T-helper 2 cell treated with Interferon-gamma antibody and Interleukin-4, amounts not matched to agents 5 μg/mL and 100 μg/mL, for 36 hours (primary cell): Measurements from ENCODE around the gene MAP4K1.
"Not testable (repeated sequence)": the region's sequence is repeated elsewhere in the genome, so short reads cannot be mapped to it uniquely, and the experiment has no call there.

Source experiments
- DNase-seq: peaks from one replicate; pipeline ENCODE4 v3.0.0; 2021; ENCODE audit warnings: low spot score
- H3K27ac Mint-ChIP-seq: one replicate; pipeline ENCODE4 v1.8.0; 2021; ENCODE audit warnings: mild to moderate bottlenecking, mixed read lengths
- H3K27me3 Mint-ChIP-seq: one replicate; pipeline ENCODE4 v1.8.0; 2021; ENCODE audit warnings: low read depth, mixed read lengths
- H3K36me3 Mint-ChIP-seq: one replicate; pipeline ENCODE4 v1.8.0; 2021; ENCODE audit warnings: low read depth, mixed read lengths
- H3K4me1 Mint-ChIP-seq: one replicate; pipeline ENCODE4 v1.8.0; 2021; ENCODE audit warnings: low read depth, mixed read lengths
- H3K4me3 Mint-ChIP-seq: one replicate; pipeline ENCODE4 v1.8.0; 2022; ENCODE audit warnings: mild to moderate bottlenecking, moderate library complexity, mixed read lengths
- H3K9me3 Mint-ChIP-seq: one replicate; pipeline ENCODE4 v1.8.0; 2021; ENCODE audit warnings: mixed read lengths

Gene MAP4K1

GRCh38 chr19:38647368-38647965, 29.7 kb upstream of the MAP4K1 start, which contains the start of gene ACTN4:
Gene ACTN4 (plus strand): TSS chr19:38647649. CDS start chr19:38647746, 97 bp downstream.
- peaks cover 32% of the 10 kb centered on the region for H3K4me1 Mint-ChIP-seq
- H3K36me3 Mint-ChIP-seq = peaks cover 27% of the 10 kb centered on the region
- no peaks in the 10 kb centered on the region for H3K27me3 Mint-ChIP-seq
- no peaks in the 10 kb centered on the region for H3K9me3 Mint-ChIP-seq
- peak; percentile 100 for DNase-seq
- H3K4me3 Mint-ChIP-seq = peak within 1 kb of the TSS; percentile 99
- H3K27ac Mint-ChIP-seq = peak within 1 kb of the TSS; percentile 82

GRCh38 chr19:38644719-38645118, 27.0 kb upstream of the MAP4K1 start:
- no peak for DNase-seq
- Mint-ChIP-seq H3K4me3 (no peak overlapping the region), H3K27ac (no peak overlapping the region), H3K36me3 (peaks cover 17% of the 10 kb centered on the region), H3K9me3 (no peaks in the 10 kb centered on the region), H3K27me3 (no peaks in the 10 kb centered on the region), H3K4me1 (peaks cover 17% of the 10 kb centered on the region)

- H3K9me3 Mint-ChIP-seq = no peaks in the 10 kb centered on the region
- peaks cover 2% of the 10 kb centered on the region for H3K36me3 Mint-ChIP-seq
- H3K27me3 Mint-ChIP-seq = no peaks in the 10 kb centered on the region
- no peak overlapping the region for H3K4me3 Mint-ChIP-seq
- H3K4me1 Mint-ChIP-seq = peaks cover 10% of the 10 kb centered on the region
- no peak for DNase-seq
- no peak overlapping the region for H3K27ac Mint-ChIP-seq
Observed at GRCh38 chr19:38642176-38642575, 24.4 kb upstream of the MAP4K1 start.

GRCh38 chr19:38640368-38640767, 22.6 kb upstream of the MAP4K1 start:
- Mint-ChIP-seq H3K4me1 (peaks cover 19% of the 10 kb centered on the region), H3K27me3 (no peaks in the 10 kb centered on the region), H3K4me3 (no peak overlapping the region), H3K36me3 (peaks cover 10% of the 10 kb centered on the region), H3K27ac (no peak overlapping the region), H3K9me3 (no peaks in the 10 kb centered on the region)
- no peak for DNase-seq

- H3K27ac Mint-ChIP-seq = no peak overlapping the region
- DNase-seq = no peak
- no peaks in the 10 kb centered on the region for H3K27me3 Mint-ChIP-seq
- H3K4me1 Mint-ChIP-seq = peaks cover 22% of the 10 kb centered on the region
- no peaks in the 10 kb centered on the region for H3K9me3 Mint-ChIP-seq
- no peak overlapping the region for H3K4me3 Mint-ChIP-seq
- peaks cover 12% of the 10 kb centered on the region for H3K36me3 Mint-ChIP-seq
Observed at GRCh38 chr19:38639679-38640078, 21.9 kb upstream of the MAP4K1 start.

- no peaks in the 10 kb centered on the region for H3K9me3 Mint-ChIP-seq
- H3K36me3 Mint-ChIP-seq = peaks cover 15% of the 10 kb centered on the region
- H3K4me1 Mint-ChIP-seq = peaks cover 25% of the 10 kb centered on the region
- H3K27me3 Mint-ChIP-seq = no peaks in the 10 kb centered on the region
- H3K27ac Mint-ChIP-seq = no peak overlapping the region
- H3K4me3 Mint-ChIP-seq = no peak overlapping the region
- no peak for DNase-seq
Observed at GRCh38 chr19:38638461-38638860, 20.7 kb upstream of the MAP4K1 start.

GRCh38 chr19:38635483-38636399, 18.0 kb upstream of the MAP4K1 start:
- H3K27me3 Mint-ChIP-seq = no peaks in the 10 kb centered on the region
- peaks cover 21% of the 10 kb centered on the region for H3K4me1 Mint-ChIP-seq
- H3K9me3 Mint-ChIP-seq = no peaks in the 10 kb centered on the region
- H3K4me3 Mint-ChIP-seq = peak overlapping the region; percentile 15
- peak overlapping the region; percentile 65 for H3K27ac Mint-ChIP-seq
- H3K36me3 Mint-ChIP-seq = peaks cover 28% of the 10 kb centered on the region
- DNase-seq = no peak

- DNase-seq = peak; percentile 64
- Mint-ChIP-seq H3K9me3 (no peaks in the 10 kb centered on the region), H3K36me3 (peaks cover 30% of the 10 kb centered on the region), H3K4me3 (peak overlapping the region; percentile 50), H3K27ac (peak overlapping the region; percentile 86), H3K4me1 (peaks cover 21% of the 10 kb centered on the region), H3K27me3 (no peaks in the 10 kb centered on the region)
Observed at GRCh38 chr19:38634757-38635482, 17.2 kb upstream of the MAP4K1 start.

- Mint-ChIP-seq H3K27me3 (no peaks in the 10 kb centered on the region), H3K9me3 (no peaks in the 10 kb centered on the region), H3K4me1 (peaks cover 21% of the 10 kb centered on the region), H3K4me3 (no peak overlapping the region), H3K27ac (no peak overlapping the region), H3K36me3 (peaks cover 40% of the 10 kb centered on the region)
- no peak for DNase-seq
Observed at GRCh38 chr19:38632476-38633213, 14.9 kb upstream of the MAP4K1 start.

- Mint-ChIP-seq H3K4me1 (peaks cover 16% of the 10 kb centered on the region), H3K36me3 (peaks cover 42% of the 10 kb centered on the region)
- not testable (repeated sequence) for H3K9me3 Mint-ChIP-seq, H3K4me3 Mint-ChIP-seq, DNase-seq, H3K27me3 Mint-ChIP-seq, H3K27ac Mint-ChIP-seq
Observed at GRCh38 chr19:38631811-38632475, 14.2 kb upstream of the MAP4K1 start.

- peaks cover 44% of the 10 kb centered on the region for H3K36me3 Mint-ChIP-seq
- not testable (repeated sequence) for H3K27me3 Mint-ChIP-seq, H3K4me3 Mint-ChIP-seq, H3K27ac Mint-ChIP-seq, DNase-seq, H3K9me3 Mint-ChIP-seq
- peaks cover 12% of the 10 kb centered on the region for H3K4me1 Mint-ChIP-seq
Observed at GRCh38 chr19:38631301-38631700, 13.5 kb upstream of the MAP4K1 start.

- H3K36me3 Mint-ChIP-seq = peaks cover 47% of the 10 kb centered on the region
- DNase-seq = no peak
- H3K27ac Mint-ChIP-seq = no peak overlapping the region
- no peak overlapping the region for H3K4me3 Mint-ChIP-seq
- H3K27me3 Mint-ChIP-seq = no peaks in the 10 kb centered on the region
- H3K9me3 Mint-ChIP-seq = no peaks in the 10 kb centered on the region
- H3K4me1 Mint-ChIP-seq = peaks cover 4% of the 10 kb centered on the region
Observed at GRCh38 chr19:38629568-38629967, 11.8 kb upstream of the MAP4K1 start.

GRCh38 chr19:38626401-38626800, 8.6 kb upstream of the MAP4K1 start:
- peak overlapping the region; percentile 54 for H3K27ac Mint-ChIP-seq
- H3K4me3 Mint-ChIP-seq = no peak overlapping the region
- DNase-seq = no peak
- no peaks in the 10 kb centered on the region for H3K9me3 Mint-ChIP-seq
- H3K27me3 Mint-ChIP-seq = no peaks in the 10 kb centered on the region
- peaks cover 58% of the 10 kb centered on the region for H3K36me3 Mint-ChIP-seq
- peaks cover 9% of the 10 kb centered on the region for H3K4me1 Mint-ChIP-seq
